Measurements from ENCODE around the gene RAB17. TPM values are rescaled to one million over a fixed set of nuclear protein-coding genes. Genes with fewer than 3 reads are reported as not detected.
A peak's percentile ranks its signal among the peaks of the same experiment; 100 is the strongest.
"Not testable (repeated sequence)": the region's sequence is repeated elsewhere in the genome, so short reads cannot be mapped to it uniquely, and the experiment has no call there.

The RAB17 gene
- total RNA-seq, 2 donors from 2014 or later: not detected

DNA sequence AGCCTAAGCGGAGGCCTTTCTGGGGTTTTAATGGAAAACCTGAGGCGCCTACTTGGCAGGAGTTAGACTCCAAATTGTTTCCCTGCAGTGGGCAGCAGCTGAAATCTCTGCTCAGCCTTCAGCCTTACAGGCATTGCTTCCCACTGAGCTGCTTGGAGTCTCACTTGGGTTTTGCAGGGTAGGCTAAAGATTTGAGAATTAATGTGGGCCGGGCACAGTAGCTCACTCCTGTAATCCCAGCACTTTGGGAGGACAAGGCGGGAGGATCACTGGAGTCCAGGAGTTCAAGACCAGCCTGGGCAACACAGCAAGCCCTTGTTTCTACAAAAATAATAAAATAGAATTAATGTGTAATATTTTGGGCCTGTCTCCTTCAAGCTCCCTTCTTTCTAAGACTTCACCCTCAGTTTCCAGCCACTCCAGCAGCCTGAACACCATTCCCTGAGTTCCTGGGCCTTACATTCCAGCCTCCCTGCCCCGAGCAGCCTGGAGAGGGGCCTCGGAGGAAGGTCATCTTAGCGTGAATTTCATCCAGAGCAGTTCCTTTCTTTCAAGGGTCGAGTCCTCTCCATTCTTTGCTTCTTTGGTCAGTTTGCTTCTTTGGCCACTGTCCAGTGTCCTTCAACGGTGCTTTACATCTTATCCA is 9.1 kb upstream of the RAB17 start:
- H3K9me3 Mint-ChIP-seq: no peaks in the 10 kb centered on the region
- H3K4me3 Mint-ChIP-seq: no peak overlapping the region
- ATAC-seq: no peak
- peaks cover 17 to 26% of the 10 kb centered on the region in 2 donors for H3K4me1 Mint-ChIP-seq (ENCODE audit: low read depth in 2 of 2)
- H3K36me3 Mint-ChIP-seq: no peaks in the 10 kb centered on the region
- no peak overlapping the region for H3K27ac Mint-ChIP-seq
- no peak for DNase-seq (ENCODE audit: low spot score)
- H3K27me3 Mint-ChIP-seq: no peaks in the 10 kb centered on the region

DNA sequence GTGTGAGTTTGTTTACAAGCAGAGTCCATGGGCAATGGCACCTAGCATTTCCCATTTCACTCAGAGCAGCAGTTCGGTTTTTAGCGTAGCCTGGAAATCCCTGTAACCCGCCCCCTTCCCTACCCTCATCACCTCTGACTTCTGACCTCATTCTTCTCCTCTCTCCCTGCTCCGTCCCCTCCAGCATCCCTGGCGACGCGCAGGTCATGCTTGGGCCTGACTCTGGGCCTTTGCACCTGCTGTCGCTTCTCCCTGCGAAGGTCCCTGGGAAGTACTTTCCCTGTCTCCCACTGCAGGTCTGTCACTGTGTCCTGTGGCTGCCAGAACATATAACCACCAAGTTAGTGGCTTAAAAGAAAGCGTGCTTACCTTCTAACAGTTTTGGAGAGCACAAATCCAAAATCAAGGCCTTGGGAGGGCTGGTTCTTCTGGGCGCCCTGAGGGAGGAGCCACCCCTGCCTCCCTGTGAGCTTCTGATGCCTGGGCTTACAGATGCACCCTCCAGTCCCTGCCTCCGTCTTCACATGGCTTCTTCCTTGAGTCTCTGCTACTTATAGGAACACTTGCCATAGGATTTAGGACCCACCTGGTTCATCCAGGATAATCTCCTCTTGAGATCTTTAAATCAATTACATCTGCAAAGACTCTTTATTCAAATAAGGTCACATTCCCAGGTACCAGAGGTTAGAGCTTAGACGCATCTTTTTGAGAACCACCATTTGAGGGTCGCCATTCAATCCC is 8.1 kb upstream of the RAB17 start:
- H3K9me3 Mint-ChIP-seq: no peaks in the 10 kb centered on the region

GRCh38 chr2:237597196-237598145 is 6.9 kb upstream of the RAB17 start:
- ATAC-seq (no peak), DNase-seq (ENCODE audit: low spot score) (no peak)
- no peak overlapping the region for H3K27ac Mint-ChIP-seq
- H3K27me3 Mint-ChIP-seq: no peaks in the 10 kb centered on the region
- no peak overlapping the region for H3K4me3 Mint-ChIP-seq
- peaks cover 4 to 12% of the 10 kb centered on the region in 2 donors for H3K4me1 Mint-ChIP-seq (ENCODE audit: low read depth in 2 of 2)
- H3K36me3 Mint-ChIP-seq: no peaks in the 10 kb centered on the region
- no peaks in the 10 kb centered on the region for H3K9me3 Mint-ChIP-seq

More for the DNA sequence above, 8.1 kb upstream of the RAB17 start:
- no peak for DNase-seq (ENCODE audit: low spot score)
- H3K27me3 Mint-ChIP-seq: no peaks in the 10 kb centered on the region
- peaks cover 13 to 21% of the 10 kb centered on the region in 2 donors for H3K4me1 Mint-ChIP-seq (ENCODE audit: low read depth in 2 of 2)
- H3K36me3 Mint-ChIP-seq: no peaks in the 10 kb centered on the region
- H3K27ac Mint-ChIP-seq: peak overlapping the region in 1 of 2 donors; percentile 18
- no peak overlapping the region for H3K4me3 Mint-ChIP-seq
- ATAC-seq: no peak

- Mint-ChIP-seq H3K4me1 (ENCODE audit: low read depth in 2 of 2) (peaks cover 5 to 12% of the 10 kb centered on the region in 2 donors), H3K27ac (no peak overlapping the region), H3K27me3 (no peaks in the 10 kb centered on the region), H3K4me3 (no peak overlapping the region), H3K9me3 (no peaks in the 10 kb centered on the region), H3K36me3 (no peaks in the 10 kb centered on the region)
- DNase-seq (ENCODE audit: low spot score): no peak
- ATAC-seq: peak; percentile 34 to 52
Observed at GRCh38 chr2:237596520-237597195, 6.1 kb upstream of the RAB17 start.

DNA sequence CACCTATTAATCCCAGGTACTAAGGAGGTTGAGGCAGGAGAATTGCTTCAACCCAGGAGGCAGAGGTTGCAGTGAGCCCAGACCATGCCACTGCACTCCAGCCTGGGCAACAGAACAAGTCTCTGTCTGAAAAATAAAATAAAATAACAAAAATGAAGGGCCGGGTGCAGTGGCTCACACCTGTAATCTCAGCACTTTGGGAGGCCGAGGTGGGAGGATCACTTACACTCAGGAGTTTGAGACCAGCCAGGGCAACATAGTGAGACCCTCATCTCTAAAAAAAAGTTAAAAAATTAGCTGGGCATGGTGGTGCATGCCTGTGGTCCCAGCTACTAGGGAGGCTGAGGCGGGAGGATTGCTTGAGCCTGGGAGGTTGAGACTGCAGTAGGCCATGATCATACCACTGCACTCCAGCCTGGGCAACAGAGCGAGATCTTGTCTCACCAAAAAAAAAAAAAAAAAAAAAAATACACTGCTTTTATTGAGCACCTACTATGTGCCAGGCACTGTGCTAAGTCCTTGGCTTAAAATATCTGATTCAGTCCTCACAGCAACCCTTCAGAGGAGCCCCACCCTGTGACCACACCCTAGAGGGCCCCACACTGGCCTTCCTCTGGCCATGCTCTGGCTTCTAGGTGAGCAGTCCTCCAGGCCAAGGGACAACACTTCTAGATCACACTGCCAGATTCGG is 5.4 kb upstream of the RAB17 start:
- not testable (repeated sequence) for DNase-seq (ENCODE audit: low spot score); H3K9me3 Mint-ChIP-seq; H3K27ac Mint-ChIP-seq; H3K36me3 Mint-ChIP-seq; H3K4me3 Mint-ChIP-seq; ATAC-seq; H3K27me3 Mint-ChIP-seq
- peaks cover 8 to 12% of the 10 kb centered on the region in 2 donors for H3K4me1 Mint-ChIP-seq (ENCODE audit: low read depth in 2 of 2)

DNA sequence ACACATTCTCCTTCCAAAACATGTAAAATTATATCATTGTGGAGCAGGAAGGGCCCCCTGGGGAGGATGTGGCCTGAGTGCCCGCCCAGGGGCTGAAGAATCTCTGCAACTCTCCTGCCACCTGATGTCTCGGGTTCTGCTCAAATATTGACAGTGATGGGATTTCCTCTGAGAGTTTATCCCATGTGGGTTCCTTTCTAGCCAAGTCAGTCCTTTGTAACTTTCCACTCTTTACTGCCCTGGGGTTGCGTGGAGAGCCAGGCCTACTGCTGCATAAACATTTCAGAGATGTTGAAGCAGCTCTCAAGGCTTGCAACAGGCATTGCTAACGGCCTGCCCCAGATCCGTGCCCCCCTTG is 4.0 kb upstream of the RAB17 start:
- Mint-ChIP-seq H3K36me3 (no peaks in the 10 kb centered on the region), H3K27me3 (peaks cover 0 to 10% of the 10 kb centered on the region in 2 donors), H3K9me3 (no peaks in the 10 kb centered on the region), H3K4me1 (ENCODE audit: low read depth in 2 of 2) (peaks cover 8 to 12% of the 10 kb centered on the region in 2 donors), H3K4me3 (no peak overlapping the region), H3K27ac (no peak overlapping the region)
- DNase-seq (ENCODE audit: low spot score): no peak
- ATAC-seq: no peak

- peaks cover 8 to 12% of the 10 kb centered on the region in 2 donors for H3K4me1 Mint-ChIP-seq (ENCODE audit: low read depth in 2 of 2)
- no peaks in the 10 kb centered on the region for H3K9me3 Mint-ChIP-seq
- H3K36me3 Mint-ChIP-seq: no peaks in the 10 kb centered on the region
- no peak overlapping the region for H3K27ac Mint-ChIP-seq
- ATAC-seq (no peak), DNase-seq (ENCODE audit: low spot score) (no peak)
- no peak overlapping the region for H3K4me3 Mint-ChIP-seq
- H3K27me3 Mint-ChIP-seq: peaks cover 0 to 14% of the 10 kb centered on the region in 2 donors
Observed at GRCh38 chr2:237593596-237594320, 3.2 kb upstream of the RAB17 start.

DNA sequence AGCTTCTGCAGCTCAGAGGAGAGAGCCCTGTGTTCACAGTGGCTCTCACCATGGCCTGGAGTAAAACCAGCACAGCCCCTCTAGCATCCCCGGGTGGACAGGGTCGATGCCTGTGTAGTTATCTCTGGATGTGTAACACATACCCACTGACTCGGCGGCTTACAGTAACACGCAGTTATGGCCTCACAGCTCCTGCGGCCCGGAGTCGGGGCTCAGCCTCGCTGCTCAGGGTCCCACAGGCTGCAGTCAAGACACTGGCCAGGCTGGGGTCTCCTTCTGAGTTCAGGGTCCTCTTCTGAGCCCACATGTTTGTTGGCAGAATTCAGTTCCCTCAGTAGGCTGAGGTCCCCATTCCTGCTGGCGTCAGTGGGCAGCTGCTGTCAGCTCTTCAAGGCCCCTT is 2.5 kb upstream of the RAB17 start:
- no peak overlapping the region for H3K27ac Mint-ChIP-seq
- H3K36me3 Mint-ChIP-seq: no peaks in the 10 kb centered on the region
- H3K4me3 Mint-ChIP-seq: no peak overlapping the region
- DNase-seq (ENCODE audit: low spot score) (no peak), ATAC-seq (peak in 1 of 2 donors; percentile 44)
- peaks cover 0 to 14% of the 10 kb centered on the region in 2 donors for H3K27me3 Mint-ChIP-seq
- no peaks in the 10 kb centered on the region for H3K9me3 Mint-ChIP-seq
- H3K4me1 Mint-ChIP-seq (ENCODE audit: low read depth in 2 of 2): peaks cover 3 to 5% of the 10 kb centered on the region in 2 donors

DNA sequence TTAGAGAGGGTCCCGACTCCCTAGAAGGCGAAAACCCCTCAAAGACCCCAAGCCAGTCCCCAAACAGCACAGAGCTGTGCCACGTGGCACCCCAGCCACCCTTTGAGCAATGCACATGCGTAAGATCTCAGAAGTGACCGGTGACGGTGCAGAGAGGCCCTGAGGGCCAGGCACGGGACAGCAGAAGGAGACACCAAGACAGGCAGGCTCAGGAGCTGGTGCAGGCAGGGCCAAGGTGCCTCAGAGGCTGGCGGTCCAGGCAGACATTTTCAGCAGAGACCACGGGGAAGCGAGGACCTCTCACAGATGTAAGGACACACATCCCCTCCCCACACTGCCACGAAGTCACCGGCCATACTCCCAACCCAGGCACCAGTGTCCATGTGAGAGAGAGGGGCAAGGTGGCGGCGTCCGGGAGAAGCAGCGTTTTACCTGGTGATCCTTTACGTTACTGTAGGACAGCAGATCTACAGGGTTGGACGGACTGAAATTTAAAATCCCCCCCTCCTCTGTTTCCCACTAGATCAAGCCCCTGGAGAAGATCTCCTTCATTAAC is 2.0 kb upstream of the RAB17 start:
- H3K9me3 Mint-ChIP-seq: no peaks in the 10 kb centered on the region
- DNase-seq (ENCODE audit: low spot score) (no peak), ATAC-seq (no peak)
- peaks cover 0 to 14% of the 10 kb centered on the region in 2 donors for H3K27me3 Mint-ChIP-seq
- H3K36me3 Mint-ChIP-seq: no peaks in the 10 kb centered on the region
- H3K27ac Mint-ChIP-seq: no peak overlapping the region
- no peak overlapping the region for H3K4me3 Mint-ChIP-seq
- peaks cover under 1 to 3% of the 10 kb centered on the region in 2 donors for H3K4me1 Mint-ChIP-seq (ENCODE audit: low read depth in 2 of 2)

GRCh38 chr2:237591141-237591881 is 777 bp upstream of the RAB17 start:
- Mint-ChIP-seq H3K36me3 (no peaks in the 10 kb centered on the region), H3K4me1 (ENCODE audit: low read depth in 2 of 2) (peaks cover 0 to 3% of the 10 kb centered on the region in 2 donors), H3K9me3 (no peaks in the 10 kb centered on the region), H3K4me3 (no peak overlapping the region), H3K27me3 (peaks cover 3 to 14% of the 10 kb centered on the region in 2 donors), H3K27ac (no peak overlapping the region)
- ATAC-seq (no peak), DNase-seq (ENCODE audit: low spot score) (no peak)

- Mint-ChIP-seq H3K4me1 (ENCODE audit: low read depth in 2 of 2) (peaks cover 0 to 3% of the 10 kb centered on the region in 2 donors), H3K27me3 (peaks cover 3 to 14% of the 10 kb centered on the region in 2 donors), H3K36me3 (no peaks in the 10 kb centered on the region), H3K27ac (no peak overlapping the region), H3K4me3 (no peak overlapping the region), H3K9me3 (no peaks in the 10 kb centered on the region)
- DNase-seq (ENCODE audit: low spot score) (no peak), ATAC-seq (no peak)
Observed at GRCh38 chr2:237588044-237588696, 2.4 kb downstream of the RAB17 start.

Measured in natural killer cell treated with Interleukin-12 subunit alpha and Interleukin-12 subunit beta and Interleukin-15 and Interleukin-18, amount 100 ng/mL, for 72 hours (primary cell).